ENCODE measurements around the gene SEPTIN12. TPM values are rescaled to one million over a fixed set of nuclear protein-coding genes. Genes with fewer than 3 reads are reported as not detected.

Gene SEPTIN12
- polyA plus RNA-seq, 1 experiment, result not detected

GRCh38 chr16:4796982-4797804 is 9.0 kb upstream of the SEPTIN12 start:
- ChIA-PET CTCF (interaction anchor here (0.9 kb wide), 1 partner anchor 22 kb away, joined by 3 read pairs; no protein-coding TSS in a partner anchor), POLR2A (no interaction called here)
- Histone ChIP-seq H3K4me3 (ENCODE audit: low read depth, low read length) (no peak overlapping the region), H3K27me3 (ENCODE audit: control insufficient read depth, insufficient read depth, low read length) (no peaks in the 10 kb centered on the region), H3K36me3 (ENCODE audit: control insufficient read depth, insufficient read depth, low read length) (no peaks in the 10 kb centered on the region; the same call in none of the 2 replicates)
- TF ChIP-seq, protein P1, sequence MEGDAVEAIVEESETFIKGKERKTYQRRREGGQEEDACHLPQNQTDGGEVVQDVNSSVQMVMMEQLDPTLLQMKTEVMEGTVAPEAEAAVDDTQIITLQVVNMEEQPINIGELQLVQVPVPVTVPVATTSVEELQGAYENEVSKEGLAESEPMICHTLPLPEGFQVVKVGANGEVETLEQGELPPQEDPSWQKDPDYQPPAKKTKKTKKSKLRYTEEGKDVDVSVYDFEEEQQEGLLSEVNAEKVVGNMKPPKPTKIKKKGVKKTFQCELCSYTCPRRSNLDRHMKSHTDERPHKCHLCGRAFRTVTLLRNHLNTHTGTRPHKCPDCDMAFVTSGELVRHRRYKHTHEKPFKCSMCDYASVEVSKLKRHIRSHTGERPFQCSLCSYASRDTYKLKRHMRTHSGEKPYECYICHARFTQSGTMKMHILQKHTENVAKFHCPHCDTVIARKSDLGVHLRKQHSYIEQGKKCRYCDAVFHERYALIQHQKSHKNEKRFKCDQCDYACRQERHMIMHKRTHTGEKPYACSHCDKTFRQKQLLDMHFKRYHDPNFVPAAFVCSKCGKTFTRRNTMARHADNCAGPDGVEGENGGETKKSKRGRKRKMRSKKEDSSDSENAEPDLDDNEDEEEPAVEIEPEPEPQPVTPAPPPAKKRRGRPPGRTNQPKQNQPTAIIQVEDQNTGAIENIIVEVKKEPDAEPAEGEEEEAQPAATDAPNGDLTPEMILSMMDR (IDR thresholded peaks at IDR 0.05; ENCODE audit: insufficient read depth, low read depth, low read length), result no peak
- no peak for DNase-seq (ENCODE audit: low read depth)

GRCh38 chr16:4795828-4796572 is 7.9 kb upstream of the SEPTIN12 start:
- Histone ChIP-seq H3K36me3 (ENCODE audit: control insufficient read depth, insufficient read depth, low read length) (no peaks in the 10 kb centered on the region; the same call in none of the 2 replicates), H3K27me3 (ENCODE audit: control insufficient read depth, insufficient read depth, low read length) (no peaks in the 10 kb centered on the region), H3K4me3 (ENCODE audit: low read depth, low read length) (no peak overlapping the region)
- DNase-seq (ENCODE audit: low read depth), result no peak
- TF ChIP-seq, protein P1 (IDR thresholded peaks at IDR 0.05; ENCODE audit: insufficient read depth, low read depth, low read length), result no peak
- ChIA-PET CTCF (interaction anchor here (0.9 to 1.0 kb wide), 2 partner anchors 21 to 155 kb away, joined by 3 read pairs; no protein-coding TSS in a partner anchor), POLR2A (no interaction called here)

DNA sequence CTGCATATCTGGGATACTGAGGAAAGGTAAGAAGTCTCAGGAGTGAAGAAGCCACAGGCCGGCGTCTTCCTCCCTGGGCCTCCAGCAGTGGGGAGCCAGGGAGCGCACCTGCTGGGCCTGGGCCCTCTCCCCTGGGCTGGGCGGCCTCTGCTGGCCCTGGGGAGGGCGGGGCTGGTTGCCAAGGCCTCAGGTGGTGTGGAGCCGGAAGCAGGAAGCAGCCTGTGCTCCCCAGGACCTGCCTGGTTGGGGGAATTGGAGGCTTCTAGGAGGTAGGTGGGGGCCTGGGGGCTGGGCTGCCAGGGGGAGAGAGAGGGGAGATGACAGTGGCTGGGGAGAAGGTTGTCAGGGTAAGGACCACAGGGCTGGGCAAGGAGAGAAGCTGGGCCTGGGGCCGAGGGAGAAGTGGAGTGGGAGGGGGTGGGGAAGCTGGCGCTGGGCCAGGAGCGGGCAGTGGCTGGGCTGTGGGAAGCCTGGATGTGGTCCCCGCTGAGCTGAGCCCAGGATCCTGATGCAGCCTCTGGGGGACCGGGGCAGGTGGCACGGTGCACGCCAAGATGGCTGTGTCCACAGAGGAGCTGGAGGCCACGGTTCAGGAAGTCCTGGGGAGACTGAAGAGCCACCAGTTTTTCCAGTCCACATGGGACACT is 7.2 kb upstream of the SEPTIN12 start, which contains the start of gene SMIM22:
Gene SMIM22, plus strand, starts transcription at position 189 of the 647 bp plus-strand sequence. Its CDS starts 366 bp downstream, at position 555.
- ChIA-PET CTCF (interaction anchor here (1.0 kb wide), 1 partner anchor 155 kb away, joined by 3 read pairs; no protein-coding TSS in a partner anchor), POLR2A (no interaction called here)
- TF ChIP-seq, protein P1 (IDR thresholded peaks at IDR 0.05; ENCODE audit: insufficient read depth, low read depth, low read length), result no peak
- Histone ChIP-seq H3K27me3 (ENCODE audit: control insufficient read depth, insufficient read depth, low read length) (no peaks in the 10 kb centered on the region), H3K4me3 (ENCODE audit: low read depth, low read length) (no peak within 1 kb of the TSS), H3K36me3 (ENCODE audit: control insufficient read depth, insufficient read depth, low read length) (no peaks in the 10 kb centered on the region; the same call in none of the 2 replicates)
- no peak for DNase-seq (ENCODE audit: low read depth)

DNA sequence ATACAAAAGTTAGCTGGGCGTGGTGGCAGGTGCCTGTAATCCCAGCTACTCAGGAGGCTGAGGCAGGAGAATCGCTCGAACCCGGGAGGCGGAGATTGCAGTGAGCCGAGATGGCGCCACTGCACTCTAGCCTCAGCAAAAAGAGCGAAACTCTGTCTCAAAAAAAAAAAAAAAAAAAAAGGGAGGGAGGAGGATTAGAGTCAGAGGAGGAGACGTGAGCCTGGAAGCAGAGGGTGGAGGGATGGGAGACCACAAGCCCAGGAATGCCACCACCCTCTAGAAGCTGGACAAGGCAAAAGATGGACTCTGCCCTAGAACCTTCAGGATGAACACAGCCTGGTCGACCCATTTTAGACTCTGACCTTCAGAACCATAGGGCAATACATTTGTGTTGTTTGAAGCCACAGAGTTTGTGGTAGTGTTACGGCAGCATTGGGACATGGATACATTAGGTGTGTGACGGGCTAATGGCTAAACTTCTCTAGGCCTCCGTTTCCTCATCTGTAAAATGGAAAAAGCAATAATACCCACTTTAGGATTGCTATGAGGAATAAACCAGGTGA is 4.9 kb upstream of the SEPTIN12 start:
- ChIA-PET CTCF (no interaction called here), POLR2A (no interaction called here)
- TF ChIP-seq, protein P1 (IDR thresholded peaks at IDR 0.05; ENCODE audit: insufficient read depth, low read depth, low read length), result no peak
- H3K36me3 ChIP-seq (ENCODE audit: control insufficient read depth, insufficient read depth, low read length), result no peaks in the 10 kb centered on the region; the same call in none of the 2 replicates
- DNase-seq (ENCODE audit: low read depth), result no peak
- H3K27me3 ChIP-seq (ENCODE audit: control insufficient read depth, insufficient read depth, low read length), result no peaks in the 10 kb centered on the region
- no peak overlapping the region for H3K4me3 ChIP-seq (ENCODE audit: low read depth, low read length)

Measured in BJ (cell line).